GM18909 (cell line): ENCODE measurements around the gene COL15A1.

Experiments
- ATAC-seq: cut with Tn5 transposase; IDR thresholded peaks from one replicate; pipeline ENCODE4 v1.9.1; 2021; ENCODE audit warnings: mild to moderate bottlenecking; ENCODE audit not compliant: unreplicated experiment, poor library complexity

COL15A1 gene

DNA sequence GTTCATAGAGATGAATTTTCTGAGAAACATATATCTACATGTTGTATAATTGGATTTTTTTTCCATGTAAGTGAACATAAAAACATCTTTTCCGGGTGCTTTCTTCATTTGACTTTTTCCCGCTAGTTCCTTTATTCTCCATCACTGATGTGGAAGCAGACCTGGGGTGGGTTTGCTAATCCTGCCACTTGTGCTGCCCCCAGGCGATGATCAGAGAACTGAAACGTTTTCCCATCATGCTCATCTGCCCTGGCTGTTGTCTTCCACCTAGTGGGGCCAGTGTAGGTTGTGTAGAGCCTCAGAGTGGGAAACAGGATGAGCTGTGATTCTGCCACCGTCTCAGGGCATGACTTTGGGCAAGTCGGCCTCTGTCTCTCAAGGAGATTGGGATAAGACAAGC lies 127.0 kb downstream of the COL15A1 start:
- ATAC-seq: no peak

DNA sequence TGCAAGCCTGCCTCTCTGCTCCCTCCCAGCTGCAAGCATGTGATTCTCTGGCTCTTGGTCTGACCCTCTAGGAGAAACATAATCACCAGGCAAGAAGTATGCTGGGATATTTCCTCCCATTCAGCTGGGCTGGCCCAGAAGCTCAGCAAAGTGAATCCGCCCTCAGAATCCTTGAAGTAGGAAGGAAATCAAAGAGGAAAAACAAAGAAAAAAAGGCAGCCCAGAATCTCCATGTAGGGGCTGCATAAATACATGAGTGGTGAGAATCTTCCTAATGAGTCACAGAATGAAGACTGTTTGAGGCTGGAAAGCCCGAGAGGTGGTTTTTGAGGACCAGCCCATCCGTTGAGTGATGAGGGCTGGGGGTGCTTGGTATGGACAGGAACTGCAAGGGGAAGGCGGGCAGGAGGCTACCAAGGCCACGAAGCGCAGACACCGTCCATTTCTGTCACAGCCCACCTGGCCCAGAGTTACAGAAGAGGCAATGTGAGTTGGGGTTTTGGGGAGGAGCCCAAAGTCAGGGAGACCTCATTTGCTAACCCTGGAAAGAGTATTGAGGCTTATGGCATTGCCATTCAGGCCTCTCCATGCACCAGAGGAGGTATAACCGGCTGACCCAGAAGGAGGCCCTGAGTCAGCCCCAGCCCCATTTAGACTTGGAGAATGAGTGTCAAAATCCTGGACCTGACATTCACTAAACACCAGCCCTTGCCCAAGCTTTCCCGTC lies 127.8 kb downstream of the COL15A1 start:
- ATAC-seq: no peak

DNA sequence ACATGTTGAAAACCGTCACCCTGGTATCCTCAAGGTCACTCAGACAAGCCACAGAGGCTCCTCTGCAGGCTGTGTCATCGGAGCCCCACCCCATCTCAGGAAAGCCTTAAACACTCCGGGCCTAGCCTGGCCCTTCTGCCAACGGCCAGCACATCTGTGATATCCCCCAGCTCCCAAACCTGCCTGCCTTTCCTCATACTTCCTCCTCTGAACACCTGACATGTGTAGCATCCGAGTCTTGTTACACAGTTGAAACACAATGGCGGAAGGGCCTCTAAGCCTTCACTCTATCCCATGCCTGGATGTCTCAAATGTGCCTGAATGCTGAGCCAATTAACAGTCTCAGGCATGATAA lies 128.3 kb downstream of the COL15A1 start:
- no peak for ATAC-seq

DNA sequence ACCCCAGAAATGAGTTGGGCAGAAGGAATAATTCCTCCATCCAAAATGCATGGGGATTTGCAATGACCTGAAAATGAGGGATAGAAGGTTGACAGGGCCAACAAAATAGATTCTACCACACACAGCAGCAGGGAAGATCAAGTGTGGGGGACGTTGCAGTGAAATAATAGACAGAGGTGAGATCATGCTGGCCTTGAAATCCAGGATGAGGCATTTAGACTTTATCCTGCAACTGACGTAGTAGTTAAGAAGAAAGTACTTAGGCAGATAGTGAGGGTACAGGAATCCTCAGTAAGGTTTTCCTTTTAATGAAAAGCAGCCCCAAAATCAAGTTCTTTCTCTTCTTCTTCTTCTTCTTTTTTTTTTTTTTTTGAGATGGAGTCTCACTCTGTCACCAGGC lies 129.6 kb downstream of the COL15A1 start:
- no peak for ATAC-seq

DNA sequence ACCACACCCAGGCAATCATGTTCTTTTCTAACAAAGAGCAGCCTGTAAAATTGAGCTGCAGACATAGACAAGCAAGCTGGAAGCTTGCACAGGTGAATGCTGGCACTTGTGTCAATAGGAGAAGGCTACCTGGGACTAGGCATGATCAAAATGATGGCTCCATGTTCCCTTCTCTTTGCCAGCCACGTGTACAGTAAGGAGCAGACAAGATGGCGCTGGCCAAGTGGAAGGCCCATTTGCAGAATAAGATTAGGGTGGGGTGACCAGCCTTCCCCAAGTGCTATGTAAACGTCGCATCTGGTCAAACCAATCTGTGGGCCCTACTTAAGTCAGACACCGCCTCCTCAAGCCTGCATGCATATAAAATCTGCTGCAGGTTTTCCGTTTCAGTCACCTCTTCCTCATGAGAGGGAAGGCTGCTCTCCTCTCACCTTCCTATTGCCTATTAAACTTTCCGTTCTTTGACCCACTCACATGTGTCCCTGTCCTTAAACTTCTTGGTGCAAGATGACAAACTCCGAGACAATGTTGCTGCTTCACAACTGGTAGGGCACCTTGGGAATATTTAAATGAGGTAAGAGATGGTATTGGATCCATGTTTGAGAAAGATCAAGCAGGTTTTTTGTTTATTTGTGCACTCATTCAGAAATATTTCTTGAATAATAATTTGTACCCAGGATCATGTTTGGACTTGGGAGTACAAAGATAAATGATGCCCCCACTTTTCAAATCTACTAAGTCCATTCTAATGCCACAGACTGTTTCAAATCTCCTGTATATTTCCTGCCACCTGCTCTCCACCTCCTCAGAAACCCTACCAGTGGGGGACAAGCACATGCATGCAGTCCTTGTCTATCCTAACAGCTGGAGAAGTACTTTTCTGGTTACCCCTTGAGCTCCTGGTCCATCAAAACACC lies 130.5 kb downstream of the COL15A1 start:
- no peak for ATAC-seq

DNA sequence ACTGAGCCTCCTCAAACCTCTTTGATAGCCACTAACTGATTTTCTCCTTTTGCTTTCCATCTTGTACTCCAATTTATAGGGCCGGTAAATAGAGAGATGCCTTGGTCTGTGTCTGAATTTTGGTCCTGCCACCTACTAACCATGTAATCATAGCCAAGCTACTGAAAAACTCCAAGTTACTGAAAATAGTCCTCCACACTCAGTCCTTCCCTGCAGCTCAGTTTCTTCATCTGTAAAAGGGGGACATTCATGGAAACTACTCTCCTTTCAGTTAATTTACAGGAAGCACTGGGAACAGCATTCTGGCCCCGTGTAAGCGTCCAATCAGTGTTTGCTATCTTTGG lies 131.2 kb downstream of the COL15A1 start:
- ATAC-seq: no peak

DNA sequence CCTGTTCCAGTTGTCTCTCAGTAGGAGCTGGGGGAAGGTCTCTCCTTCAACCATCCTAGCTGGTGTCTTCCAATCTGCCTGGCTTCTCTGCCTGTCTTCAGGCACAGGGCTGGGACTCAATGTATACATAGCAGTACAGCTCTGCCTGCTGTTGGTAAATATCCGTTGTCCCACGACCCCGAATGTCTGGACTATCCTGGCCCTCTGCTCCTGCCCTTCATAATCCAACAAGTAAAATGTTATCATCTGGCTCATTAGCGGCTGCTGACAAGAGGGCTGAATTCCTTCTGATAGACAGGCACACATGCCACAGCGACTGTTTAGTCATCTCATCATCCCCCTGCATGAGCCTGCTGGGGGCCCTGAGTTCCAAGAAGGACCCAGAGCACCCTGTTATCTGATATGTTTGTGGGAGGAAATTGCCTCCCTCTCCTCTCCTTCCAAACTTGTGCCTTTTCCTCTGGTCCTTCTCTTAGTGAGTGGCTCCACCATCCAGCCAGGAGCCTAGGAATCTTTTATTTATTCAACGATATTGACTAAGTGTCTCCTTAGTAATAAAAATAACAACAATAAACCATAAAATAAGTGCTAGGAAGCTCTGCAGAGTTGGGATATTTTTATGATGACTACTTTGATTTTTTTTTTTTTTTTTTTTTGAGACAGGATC lies 131.7 kb downstream of the COL15A1 start:
- no peak for ATAC-seq

DNA sequence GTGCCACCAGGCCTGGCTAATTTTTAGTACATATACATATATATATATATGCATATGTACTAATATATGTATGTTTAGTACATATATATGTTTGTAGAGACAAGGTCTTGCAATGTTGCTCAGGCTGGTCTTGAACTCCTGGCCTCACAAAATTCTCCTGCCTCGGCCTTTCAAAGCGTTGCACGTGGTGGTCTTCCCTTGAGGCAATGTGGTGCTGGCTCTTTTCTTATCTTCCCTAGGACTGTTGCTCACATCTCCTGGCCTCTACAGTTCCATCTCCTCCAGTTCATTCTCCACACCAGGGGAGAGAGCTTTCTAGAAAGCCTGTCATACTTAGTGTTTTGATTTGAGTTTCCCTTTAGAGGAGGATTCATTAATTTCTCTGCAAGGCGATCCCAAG lies 132.3 kb downstream of the COL15A1 start:
- no peak for ATAC-seq

DNA sequence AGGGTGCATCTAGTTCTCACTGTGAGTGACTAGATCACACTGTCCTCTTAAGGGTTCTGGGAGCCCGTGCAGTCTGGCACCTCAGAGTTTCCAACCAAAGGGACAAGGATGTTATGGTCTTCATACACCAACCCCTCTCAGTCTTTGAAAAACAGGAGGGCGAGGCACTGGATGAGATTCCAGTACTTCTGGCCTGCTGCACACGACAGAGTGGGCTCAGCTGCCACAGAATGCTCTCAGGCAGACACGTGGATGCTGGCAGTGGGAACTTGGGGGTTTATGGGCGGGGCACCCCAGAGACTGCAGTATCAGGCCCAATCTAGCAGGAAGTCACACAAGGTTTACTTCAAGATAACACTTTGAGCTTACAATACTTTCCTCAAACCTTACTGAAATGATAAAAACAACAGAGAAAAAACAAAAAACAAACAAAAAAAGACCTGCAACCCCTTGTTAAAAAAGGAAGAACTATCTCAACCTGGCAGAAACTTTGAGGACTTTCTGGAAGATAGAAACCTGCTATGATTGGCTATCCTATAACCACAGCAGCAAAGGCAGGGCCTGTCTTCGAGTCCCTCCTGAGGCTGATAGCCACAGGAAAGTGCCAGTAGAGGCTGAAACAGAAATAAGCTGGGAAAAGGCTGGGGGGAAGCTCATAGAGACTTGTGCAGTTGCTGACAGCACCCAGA lies 132.9 kb downstream of the COL15A1 start:
- ATAC-seq: no peak

DNA sequence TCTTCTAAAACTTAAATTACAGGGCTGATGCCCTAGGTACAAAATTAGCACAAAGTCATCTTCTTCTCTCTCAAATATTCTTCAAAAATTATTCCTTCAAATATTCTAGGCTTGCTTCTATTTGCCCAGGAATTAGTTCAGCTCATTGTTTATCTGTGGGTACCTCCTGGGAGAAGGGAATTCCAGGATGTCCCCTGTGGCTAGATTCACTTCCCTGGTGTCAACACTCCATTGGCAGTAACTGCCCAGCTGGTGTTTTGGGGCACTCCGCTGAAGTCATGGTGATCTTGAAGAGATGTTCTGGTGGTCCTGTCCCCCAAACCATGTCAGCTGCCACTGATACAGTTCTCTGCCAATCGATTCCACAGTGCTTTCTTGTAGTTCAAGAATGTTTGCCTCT lies 135.0 kb downstream of the COL15A1 start:
- no peak for ATAC-seq

DNA sequence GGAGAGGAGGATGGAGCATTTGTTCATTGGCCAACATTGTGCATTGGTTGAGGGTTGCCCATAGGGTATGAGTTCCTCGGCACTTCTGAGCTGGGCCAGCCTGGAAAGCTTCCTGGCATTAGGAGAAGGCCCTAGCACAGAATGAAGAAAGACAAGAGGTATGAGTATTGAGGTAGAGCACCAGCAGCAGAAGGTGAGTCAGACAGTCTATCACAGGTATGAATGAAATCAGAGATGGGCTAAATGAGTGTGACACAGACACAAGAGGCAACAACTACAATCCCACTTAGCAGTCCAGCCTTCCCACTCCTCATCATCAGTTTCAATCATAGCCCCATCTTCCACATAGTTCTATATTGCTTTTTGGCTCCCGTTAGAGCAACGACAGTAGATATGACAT lies 135.8 kb downstream of the COL15A1 start:
- no peak for ATAC-seq

DNA sequence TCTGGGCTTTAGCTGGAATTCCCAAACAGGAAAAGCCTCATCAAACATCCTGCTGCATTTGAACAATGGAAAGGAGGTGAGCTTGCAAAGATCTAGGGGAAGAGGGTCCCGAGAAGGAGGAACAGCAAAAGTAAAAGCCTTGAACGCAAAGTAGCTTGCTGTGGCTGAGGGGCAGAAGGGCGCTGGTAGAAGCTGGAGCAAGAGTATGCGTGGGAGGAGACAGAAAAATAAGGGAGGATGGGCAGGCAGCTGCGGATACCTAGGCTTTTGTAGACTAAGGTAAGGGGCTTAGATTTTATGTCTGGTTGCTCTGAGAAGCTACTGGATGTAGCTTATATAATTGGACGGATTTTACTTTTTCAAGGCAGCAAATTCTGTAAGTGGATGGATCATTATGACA lies 139.3 kb downstream of the COL15A1 start:
- no peak for ATAC-seq

DNA sequence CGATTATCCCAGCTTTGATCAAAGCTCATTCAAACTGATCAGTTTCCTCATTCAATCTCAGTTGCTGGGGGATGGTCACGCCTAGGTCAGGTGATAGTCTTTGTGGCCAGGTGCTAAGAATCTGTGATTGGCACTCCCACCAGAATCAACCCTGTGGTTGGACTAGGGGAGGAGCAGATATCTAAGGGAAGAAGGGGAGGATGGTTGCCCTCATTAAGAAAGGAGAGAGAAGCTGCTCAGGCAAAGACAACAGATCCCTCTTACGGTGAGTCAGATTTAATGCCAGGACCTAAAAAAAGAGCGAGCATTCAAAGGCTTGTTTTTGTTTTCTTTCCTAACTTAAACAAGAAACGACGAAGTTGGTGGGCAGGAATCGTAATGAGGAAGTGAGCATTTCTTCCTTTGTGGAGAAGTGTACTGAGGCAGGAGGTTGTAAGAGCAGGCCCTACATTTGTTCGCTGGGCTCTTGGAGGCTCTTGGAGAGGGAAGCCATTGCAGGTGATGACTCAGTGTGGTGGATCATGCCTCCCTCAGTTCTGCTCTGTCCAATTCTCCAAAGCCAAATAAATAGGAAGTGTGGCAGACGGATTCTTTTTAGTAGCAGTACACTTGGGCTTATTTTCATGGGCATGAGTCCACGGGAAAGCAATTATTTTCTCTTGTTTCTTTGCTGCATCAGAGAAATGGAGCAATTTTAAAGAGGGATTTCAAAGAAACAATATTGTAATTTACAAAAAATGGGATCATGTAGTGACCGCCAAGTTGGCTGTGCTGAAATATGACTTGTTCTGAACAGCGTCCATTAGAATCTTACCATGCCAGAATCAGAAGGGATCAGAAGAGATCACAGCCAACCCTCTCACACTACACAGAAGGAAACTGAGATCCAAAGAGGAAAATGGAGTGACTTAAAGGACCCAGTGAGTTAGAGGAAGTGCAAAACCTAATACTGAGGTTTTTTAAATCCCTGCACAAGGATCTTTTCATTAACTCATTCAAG lies 142.5 kb downstream of the COL15A1 start:
- no peak for ATAC-seq

DNA sequence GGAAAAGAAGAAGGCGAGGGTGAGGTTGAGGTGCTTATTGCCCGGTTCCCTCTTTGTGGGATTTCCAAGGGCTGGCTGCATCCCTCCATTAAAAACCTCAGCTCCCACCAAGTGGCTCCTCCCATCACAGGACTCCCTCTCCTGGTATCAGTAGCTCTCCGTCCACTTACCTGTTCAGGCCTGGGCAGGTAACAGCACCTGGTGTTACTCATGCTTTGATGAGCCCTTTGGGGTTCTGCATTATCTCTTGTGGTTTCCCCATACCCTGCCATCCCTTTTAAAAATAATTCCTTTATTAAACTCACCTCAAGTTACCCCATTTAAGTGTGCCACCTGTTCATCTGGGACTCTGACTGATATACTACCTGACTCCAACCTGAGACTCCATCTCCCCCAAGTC lies 143.8 kb downstream of the COL15A1 start:
- ATAC-seq: no peak

DNA sequence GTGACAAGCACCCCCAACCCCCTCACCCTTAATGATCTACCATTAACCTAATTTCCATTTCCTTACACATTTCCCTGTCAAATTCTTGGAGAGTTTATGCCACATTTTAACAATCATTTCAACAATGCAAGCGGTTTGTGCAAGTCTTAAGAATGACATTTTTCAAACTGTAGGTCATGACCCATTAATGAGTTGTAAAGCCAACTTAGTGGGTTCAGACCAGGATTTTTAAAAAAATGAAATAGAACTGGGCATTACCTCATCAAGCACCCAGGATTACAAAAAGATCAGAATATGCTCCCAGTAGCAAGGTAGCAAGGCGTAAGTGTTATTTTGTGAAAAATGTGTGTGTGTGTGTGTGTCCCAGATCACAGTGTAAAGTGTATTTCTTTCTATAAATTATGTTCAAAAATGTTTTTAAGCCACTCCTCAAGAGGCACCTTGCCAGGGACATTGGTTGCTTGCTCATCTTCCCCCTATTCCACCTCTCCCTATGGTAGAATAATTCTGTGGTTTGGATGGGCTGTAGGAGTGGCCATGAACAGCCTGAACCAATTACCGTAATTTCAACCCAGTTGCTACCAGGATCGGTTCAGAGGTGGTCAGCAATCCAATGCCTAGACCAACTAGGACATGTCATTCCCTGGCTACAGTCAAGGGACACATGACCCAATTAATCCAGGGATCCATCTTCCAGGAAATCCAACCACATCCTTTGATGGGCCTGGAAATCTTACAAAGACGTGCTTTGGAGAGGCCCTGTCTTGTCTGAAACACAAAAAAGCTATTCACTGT lies 146.8 kb downstream of the COL15A1 start:
- ATAC-seq: no peak

DNA sequence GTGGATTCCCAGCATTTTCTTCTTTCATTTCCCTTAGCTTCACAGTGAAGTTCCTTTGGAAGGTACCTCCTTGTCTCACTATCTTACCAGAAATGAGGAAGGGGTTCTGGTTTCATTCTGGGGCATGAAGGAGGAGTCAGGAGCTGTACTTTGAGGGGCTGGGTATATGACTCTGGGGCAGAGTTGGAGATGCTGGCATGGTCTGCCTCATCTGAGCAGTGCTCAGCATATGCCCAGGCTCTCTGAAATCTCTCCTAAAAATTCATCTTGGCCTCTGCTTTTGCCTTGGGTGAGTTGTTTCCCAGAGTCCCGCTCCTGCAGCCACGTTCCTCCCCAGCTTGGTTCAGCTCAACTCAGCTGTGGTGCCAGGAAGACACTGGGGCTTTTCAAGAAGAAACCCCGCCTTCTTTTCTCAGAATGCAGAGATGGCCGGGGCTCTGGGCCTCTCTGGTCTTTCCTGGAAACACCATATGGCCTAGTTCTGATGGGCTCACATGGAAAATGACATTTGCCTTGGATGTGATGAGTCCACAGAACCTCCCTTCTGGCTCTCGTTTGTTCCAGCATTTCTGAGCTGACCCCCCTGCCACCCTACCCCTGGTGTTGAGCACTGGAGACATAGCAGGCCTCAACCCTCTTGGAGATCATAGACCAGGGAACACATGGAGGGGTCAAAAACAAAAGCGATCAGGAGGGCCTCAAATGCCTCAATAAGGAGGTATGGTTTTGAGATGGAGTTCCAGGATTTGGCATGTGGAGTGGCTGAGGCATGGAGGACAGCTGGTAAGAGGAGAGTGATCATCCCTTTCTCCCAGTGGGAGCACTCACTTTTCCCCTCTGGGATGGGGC lies 149.2 kb downstream of the COL15A1 start:
- ATAC-seq: no peak

DNA sequence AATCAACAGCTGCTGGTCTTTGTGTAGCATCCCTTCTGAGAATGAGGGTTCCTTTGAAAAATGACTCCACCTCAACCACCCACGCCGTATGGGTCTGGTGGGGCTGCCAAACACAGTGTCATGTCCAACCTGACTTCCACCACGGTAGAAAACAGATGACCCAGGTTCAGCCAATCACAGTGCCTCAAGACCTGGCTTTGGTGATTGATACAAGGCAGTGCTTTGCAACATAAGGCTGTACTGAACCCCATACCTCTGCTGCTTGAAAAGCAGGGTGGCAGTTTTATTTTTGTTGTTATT lies 149.7 kb downstream of the COL15A1 start:
- no peak for ATAC-seq

DNA sequence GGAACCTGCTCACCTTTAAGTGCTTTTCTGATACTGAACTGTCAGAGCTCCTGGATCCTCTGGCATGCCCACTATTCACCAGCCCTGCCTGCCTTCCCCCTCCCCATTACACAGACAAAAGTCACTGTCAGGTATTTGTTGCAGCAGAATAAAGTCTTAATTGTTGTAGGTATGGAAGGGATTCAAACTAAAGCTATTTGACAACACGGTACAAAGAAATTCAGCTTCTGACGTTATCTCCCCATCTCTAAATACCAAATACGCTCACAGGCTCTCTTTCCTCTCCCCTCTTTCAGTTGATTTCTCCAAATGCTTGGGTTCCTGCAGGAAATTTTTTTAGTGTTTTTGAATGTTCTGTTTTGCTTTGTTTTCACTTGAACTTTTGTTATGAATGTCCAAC lies 151.9 kb downstream of the COL15A1 start:
- no peak for ATAC-seq
